Stomach (tissue), 4 donors: ENCODE results near the gene FDCSP.
"Not testable (repeated sequence)": the region's sequence is repeated elsewhere in the genome, so short reads cannot be mapped to it uniquely, and the experiment has no call there.

Source experiments
- POLR2A ChIP-seq, 4 donors: fragments of 450-650 bp; IDR thresholded peaks; one replicate each; pipeline ENCODE4 v1.6.1; 2016; ENCODE audit warnings: antibody characterized with exemption in 4 of 4, control low read depth in 2 of 4, mild to moderate bottlenecking in 1 of 4, moderate library complexity in 1 of 4
- TF ChIP-seq, protein P1 (sequence below), 7 experiments: fragments of 450-650 bp in 4 of 7; fragments of 200-600 bp in 3 of 7; sonication (generic) in 3 of 7; IDR thresholded peaks; one replicate each; pipeline ENCODE4 v1.5.1; 2016 to 2019; ENCODE audit warnings: antibody characterized with exemption in 7 of 7, control low read depth in 2 of 7, mild to moderate bottlenecking in 1 of 7

GRCh38 chr4:70212752-70213151 is 13.2 kb upstream of the FDCSP start:
- TF ChIP-seq POLR2A (IDR thresholded peaks at IDR 0.05), result not testable (repeated sequence)
- TF ChIP-seq, protein P1, sequence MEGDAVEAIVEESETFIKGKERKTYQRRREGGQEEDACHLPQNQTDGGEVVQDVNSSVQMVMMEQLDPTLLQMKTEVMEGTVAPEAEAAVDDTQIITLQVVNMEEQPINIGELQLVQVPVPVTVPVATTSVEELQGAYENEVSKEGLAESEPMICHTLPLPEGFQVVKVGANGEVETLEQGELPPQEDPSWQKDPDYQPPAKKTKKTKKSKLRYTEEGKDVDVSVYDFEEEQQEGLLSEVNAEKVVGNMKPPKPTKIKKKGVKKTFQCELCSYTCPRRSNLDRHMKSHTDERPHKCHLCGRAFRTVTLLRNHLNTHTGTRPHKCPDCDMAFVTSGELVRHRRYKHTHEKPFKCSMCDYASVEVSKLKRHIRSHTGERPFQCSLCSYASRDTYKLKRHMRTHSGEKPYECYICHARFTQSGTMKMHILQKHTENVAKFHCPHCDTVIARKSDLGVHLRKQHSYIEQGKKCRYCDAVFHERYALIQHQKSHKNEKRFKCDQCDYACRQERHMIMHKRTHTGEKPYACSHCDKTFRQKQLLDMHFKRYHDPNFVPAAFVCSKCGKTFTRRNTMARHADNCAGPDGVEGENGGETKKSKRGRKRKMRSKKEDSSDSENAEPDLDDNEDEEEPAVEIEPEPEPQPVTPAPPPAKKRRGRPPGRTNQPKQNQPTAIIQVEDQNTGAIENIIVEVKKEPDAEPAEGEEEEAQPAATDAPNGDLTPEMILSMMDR (IDR thresholded peaks at IDR 0.05), result not testable (repeated sequence)
